GM21786 (cell line): ENCODE data around the gene HIKESHI.

Source experiments
- ATAC-seq: cut with Tn5 transposase; IDR thresholded peaks from one replicate; pipeline ENCODE4 v1.9.1; 2021; ENCODE audit not compliant: unreplicated experiment

HIKESHI gene

GRCh38 chr11:86374069-86374468, 72.0 kb downstream of the HIKESHI start:
- ATAC-seq, result no peak

- no peak for ATAC-seq
These were observed 72.5 kb downstream of the HIKESHI start, which contains the start of gene CCDC81 for GRCh38 chr11:86374586-86374985. Gene CCDC81, plus strand, starts transcription at chr11:86374887. Its CDS starts 277 bp downstream, at chr11:86375164.

- no peak for ATAC-seq
These were observed 75.9 kb downstream of the HIKESHI start for GRCh38 chr11:86377972-86378371.

GRCh38 chr11:86380295-86381059, 78.4 kb downstream of the HIKESHI start:
- no peak for ATAC-seq

GRCh38 chr11:86383041-86383955, 81.3 kb downstream of the HIKESHI start:
- ATAC-seq, result no peak

- ATAC-seq, result no peak
These were observed 84.2 kb downstream of the HIKESHI start for GRCh38 chr11:86386283-86386682.

- ATAC-seq, result no peak
These were observed 84.7 kb downstream of the HIKESHI start for GRCh38 chr11:86386746-86387145.

GRCh38 chr11:86388198-86388597, 86.2 kb downstream of the HIKESHI start:
- ATAC-seq, result no peak

GRCh38 chr11:86390487-86390886, 88.4 kb downstream of the HIKESHI start:
- no peak for ATAC-seq

- no peak for ATAC-seq
These were observed 93.1 kb downstream of the HIKESHI start for GRCh38 chr11:86395061-86395551.
